Measurements from ENCODE around the gene GYS2. TPM values are rescaled to one million over a fixed set of nuclear protein-coding genes. Genes with fewer than 3 reads are reported as not detected.

Gene GYS2
- total and polyA plus RNA-seq, 4 donors = 15.5 to 86.8 (median 34.1) TPM

DNA sequence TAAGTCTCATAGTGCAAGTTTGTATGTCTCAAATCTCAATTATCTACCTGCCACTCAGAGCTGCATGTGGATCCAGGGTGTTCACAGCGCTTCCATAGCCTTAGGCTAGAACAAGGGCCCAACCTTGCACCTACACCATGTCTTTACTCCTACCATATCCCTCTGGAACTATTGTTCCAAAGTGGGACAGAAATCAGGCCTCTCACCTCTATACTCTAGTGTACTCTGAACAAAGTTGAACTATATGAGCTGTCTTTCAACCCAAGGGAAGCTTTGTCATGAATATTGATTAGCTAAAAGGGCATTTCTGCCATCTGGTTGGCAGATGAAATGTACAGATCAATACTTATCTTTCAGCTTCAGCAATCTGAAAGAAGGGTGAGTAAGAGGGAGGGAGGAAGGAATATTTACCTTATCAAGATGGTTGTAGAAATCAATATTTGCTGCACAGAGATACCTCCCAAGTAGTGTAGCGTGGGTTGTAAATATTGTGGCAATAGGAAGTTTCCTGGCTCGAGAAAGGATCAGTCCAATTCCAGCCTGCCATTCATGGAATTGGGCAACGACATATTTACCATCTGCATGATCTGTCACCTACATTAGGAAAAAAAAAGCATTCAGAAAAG is 30.8 kb downstream of the GYS2 start:
- Histone ChIP-seq H3K9ac (ENCODE audit: low read depth in 1 of 2, low read length in 2 of 2) (no peak overlapping the region), H3K4me1 (ENCODE audit: control insufficient read depth in 4 of 4, insufficient read depth in 4 of 4, low read length in 3 of 4) (peaks cover 0 to 12% (median 3%) of the 10 kb centered on the region in 4 donors), H3K4me3 (ENCODE audit: low read depth in 1 of 3, low read length in 3 of 3) (no peak overlapping the region), H3K36me3 (ENCODE audit: control insufficient read depth in 4 of 4, insufficient read depth in 3 of 4, low read depth in 1 of 4, low read length in 3 of 4) (peaks cover 1 to 32% (median 17%) of the 10 kb centered on the region in 4 donors), H3K9me3 (ENCODE audit: control insufficient read depth in 4 of 4, low read length in 3 of 4) (no peaks in the 10 kb centered on the region), H3K27ac (ENCODE audit: low read depth in 1 of 2, low read length in 2 of 2) (peak overlapping the region in 1 of 2 donors; percentile 19), H3K27me3 (ENCODE audit: control insufficient read depth in 4 of 4, insufficient read depth in 4 of 4, low read length in 3 of 4) (no peaks in the 10 kb centered on the region)
- no peak for DNase-seq (ENCODE audit: low spot score)
- TF ChIP-seq HNF4A (conservative IDR thresholded peaks at IDR 0.05) (peak in 1 of 2 donors; percentile 8), FOXA2 (IDR thresholded peaks at IDR 0.05) (peak; percentile 40), JUND (IDR thresholded peaks at IDR 0.05) (no peak), NR2F2 (IDR thresholded peaks at IDR 0.05) (no peak), SP1 (IDR thresholded peaks at IDR 0.05) (no peak), HNF4G (IDR thresholded peaks at IDR 0.05) (no peak), EGR1 (IDR thresholded peaks at IDR 0.05; ENCODE audit: low read depth in 2 of 2) (no peak), RXRA (IDR thresholded peaks at IDR 0.05) (peak; percentile 31 to 52), YY1 (IDR thresholded peaks at IDR 0.05) (peak; percentile 33), TAF1 (conservative IDR thresholded peaks at IDR 0.05) (no peak), GABPA (IDR thresholded peaks at IDR 0.05 in 1 of 2, conservative IDR thresholded peaks at IDR 0.05 in 1 of 2) (no peak), FOXA1 (IDR thresholded peaks at IDR 0.05) (no peak)
- TF ChIP-seq, protein P1, sequence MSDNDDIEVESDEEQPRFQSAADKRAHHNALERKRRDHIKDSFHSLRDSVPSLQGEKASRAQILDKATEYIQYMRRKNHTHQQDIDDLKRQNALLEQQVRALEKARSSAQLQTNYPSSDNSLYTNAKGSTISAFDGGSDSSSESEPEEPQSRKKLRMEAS (IDR thresholded peaks at IDR 0.05) = no peak
- TF ChIP-seq, protein P2, sequence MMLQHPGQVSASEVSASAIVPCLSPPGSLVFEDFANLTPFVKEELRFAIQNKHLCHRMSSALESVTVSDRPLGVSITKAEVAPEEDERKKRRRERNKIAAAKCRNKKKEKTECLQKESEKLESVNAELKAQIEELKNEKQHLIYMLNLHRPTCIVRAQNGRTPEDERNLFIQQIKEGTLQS (IDR thresholded peaks at IDR 0.05) = no peak
- TF ChIP-seq, protein P3, sequence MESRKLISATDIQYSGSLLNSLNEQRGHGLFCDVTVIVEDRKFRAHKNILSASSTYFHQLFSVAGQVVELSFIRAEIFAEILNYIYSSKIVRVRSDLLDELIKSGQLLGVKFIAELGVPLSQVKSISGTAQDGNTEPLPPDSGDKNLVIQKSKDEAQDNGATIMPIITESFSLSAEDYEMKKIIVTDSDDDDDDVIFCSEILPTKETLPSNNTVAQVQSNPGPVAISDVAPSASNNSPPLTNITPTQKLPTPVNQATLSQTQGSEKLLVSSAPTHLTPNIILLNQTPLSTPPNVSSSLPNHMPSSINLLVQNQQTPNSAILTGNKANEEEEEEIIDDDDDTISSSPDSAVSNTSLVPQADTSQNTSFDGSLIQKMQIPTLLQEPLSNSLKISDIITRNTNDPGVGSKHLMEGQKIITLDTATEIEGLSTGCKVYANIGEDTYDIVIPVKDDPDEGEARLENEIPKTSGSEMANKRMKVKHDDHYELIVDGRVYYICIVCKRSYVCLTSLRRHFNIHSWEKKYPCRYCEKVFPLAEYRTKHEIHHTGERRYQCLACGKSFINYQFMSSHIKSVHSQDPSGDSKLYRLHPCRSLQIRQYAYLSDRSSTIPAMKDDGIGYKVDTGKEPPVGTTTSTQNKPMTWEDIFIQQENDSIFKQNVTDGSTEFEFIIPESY (IDR thresholded peaks at IDR 0.05) = no peak
- 70% methylated on average over 4 of the region's 4 CpGs for WGBS

DNA sequence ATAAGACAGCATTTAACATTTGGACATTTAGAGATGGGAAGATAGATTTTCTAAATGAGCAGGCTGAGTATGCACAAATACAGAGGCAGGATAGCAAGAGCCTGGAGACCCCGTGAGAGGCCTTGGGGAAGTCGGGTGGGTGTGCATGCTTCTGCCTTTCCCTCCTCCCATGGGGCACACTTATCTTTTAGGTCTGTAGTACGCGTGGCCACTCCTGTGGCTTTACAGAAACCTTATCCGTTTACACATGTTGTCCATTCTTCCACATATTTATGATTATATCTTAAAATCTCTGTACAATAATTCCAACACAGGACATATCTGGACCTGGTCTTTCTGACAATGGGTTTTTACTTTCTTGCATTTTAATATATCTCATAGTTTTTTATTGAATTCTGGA is 33.6 kb downstream of the GYS2 start:
- DNase-seq (ENCODE audit: low spot score) = no peak

More for the DNA sequence above, 33.6 kb downstream of the GYS2 start:
- H3K4me3 ChIP-seq (ENCODE audit: low read depth in 1 of 3, low read length in 3 of 3) = no peak overlapping the region
- no peak overlapping the region for H3K27ac ChIP-seq (ENCODE audit: low read depth in 1 of 2, low read length in 2 of 2)
- H3K9me3 ChIP-seq (ENCODE audit: control insufficient read depth in 4 of 4, low read length in 3 of 4) = no peaks in the 10 kb centered on the region
- 87% methylated on average over 5 of the region's 5 CpGs for WGBS
- peaks cover 1 to 23% (median 12%) of the 10 kb centered on the region in 4 donors for H3K4me1 ChIP-seq (ENCODE audit: control insufficient read depth in 4 of 4, insufficient read depth in 4 of 4, low read length in 3 of 4)
- H3K36me3 ChIP-seq (ENCODE audit: control insufficient read depth in 4 of 4, insufficient read depth in 3 of 4, low read depth in 1 of 4, low read length in 3 of 4) = peaks cover 2 to 30% (median 22%) of the 10 kb centered on the region in 4 donors
- no peaks in the 10 kb centered on the region for H3K27me3 ChIP-seq (ENCODE audit: control insufficient read depth in 4 of 4, insufficient read depth in 4 of 4, low read length in 3 of 4)
- no peak overlapping the region for H3K9ac ChIP-seq (ENCODE audit: low read depth in 1 of 2, low read length in 2 of 2)
- TF ChIP-seq RAD21 (IDR thresholded peaks at IDR 0.05) (no peak), NR2F2 (IDR thresholded peaks at IDR 0.05) (no peak), YY1 (IDR thresholded peaks at IDR 0.05) (no peak), EGR1 (IDR thresholded peaks at IDR 0.05; ENCODE audit: low read depth in 2 of 2) (no peak), RXRA (IDR thresholded peaks at IDR 0.05) (no peak), HNF4A (conservative IDR thresholded peaks at IDR 0.05) (no peak), GABPA (IDR thresholded peaks at IDR 0.05 in 1 of 2, conservative IDR thresholded peaks at IDR 0.05 in 1 of 2) (no peak)
- TF ChIP-seq, protein P1 (IDR thresholded peaks at IDR 0.05) = no peak
- TF ChIP-seq, protein P2 (IDR thresholded peaks at IDR 0.05) = no peak
- TF ChIP-seq, protein P4, sequence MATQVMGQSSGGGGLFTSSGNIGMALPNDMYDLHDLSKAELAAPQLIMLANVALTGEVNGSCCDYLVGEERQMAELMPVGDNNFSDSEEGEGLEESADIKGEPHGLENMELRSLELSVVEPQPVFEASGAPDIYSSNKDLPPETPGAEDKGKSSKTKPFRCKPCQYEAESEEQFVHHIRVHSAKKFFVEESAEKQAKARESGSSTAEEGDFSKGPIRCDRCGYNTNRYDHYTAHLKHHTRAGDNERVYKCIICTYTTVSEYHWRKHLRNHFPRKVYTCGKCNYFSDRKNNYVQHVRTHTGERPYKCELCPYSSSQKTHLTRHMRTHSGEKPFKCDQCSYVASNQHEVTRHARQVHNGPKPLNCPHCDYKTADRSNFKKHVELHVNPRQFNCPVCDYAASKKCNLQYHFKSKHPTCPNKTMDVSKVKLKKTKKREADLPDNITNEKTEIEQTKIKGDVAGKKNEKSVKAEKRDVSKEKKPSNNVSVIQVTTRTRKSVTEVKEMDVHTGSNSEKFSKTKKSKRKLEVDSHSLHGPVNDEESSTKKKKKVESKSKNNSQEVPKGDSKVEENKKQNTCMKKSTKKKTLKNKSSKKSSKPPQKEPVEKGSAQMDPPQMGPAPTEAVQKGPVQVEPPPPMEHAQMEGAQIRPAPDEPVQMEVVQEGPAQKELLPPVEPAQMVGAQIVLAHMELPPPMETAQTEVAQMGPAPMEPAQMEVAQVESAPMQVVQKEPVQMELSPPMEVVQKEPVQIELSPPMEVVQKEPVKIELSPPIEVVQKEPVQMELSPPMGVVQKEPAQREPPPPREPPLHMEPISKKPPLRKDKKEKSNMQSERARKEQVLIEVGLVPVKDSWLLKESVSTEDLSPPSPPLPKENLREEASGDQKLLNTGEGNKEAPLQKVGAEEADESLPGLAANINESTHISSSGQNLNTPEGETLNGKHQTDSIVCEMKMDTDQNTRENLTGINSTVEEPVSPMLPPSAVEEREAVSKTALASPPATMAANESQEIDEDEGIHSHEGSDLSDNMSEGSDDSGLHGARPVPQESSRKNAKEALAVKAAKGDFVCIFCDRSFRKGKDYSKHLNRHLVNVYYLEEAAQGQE (IDR thresholded peaks at IDR 0.05) = no peak
- TF ChIP-seq, protein P3 (IDR thresholded peaks at IDR 0.05) = no peak

All from liver (tissue), 9 donors.